Stimulated activated CD4-positive, alpha-beta T cell treated with anti-CD3 and anti-CD28 coated beads, Interleukin-12 subunit alpha, Interleukin-12 subunit beta, amount 100 ng/mL, for 4 hours (primary cell): ENCODE data around the gene GIPC2.
"Not testable (repeated sequence)": the region's sequence is repeated elsewhere in the genome, so short reads cannot be mapped to it uniquely, and the experiment has no call there.

Source experiments
- DNase-seq: peaks from one replicate; pipeline ENCODE4 v3.0.0-alpha.2; 2020

GIPC2 gene

DNA sequence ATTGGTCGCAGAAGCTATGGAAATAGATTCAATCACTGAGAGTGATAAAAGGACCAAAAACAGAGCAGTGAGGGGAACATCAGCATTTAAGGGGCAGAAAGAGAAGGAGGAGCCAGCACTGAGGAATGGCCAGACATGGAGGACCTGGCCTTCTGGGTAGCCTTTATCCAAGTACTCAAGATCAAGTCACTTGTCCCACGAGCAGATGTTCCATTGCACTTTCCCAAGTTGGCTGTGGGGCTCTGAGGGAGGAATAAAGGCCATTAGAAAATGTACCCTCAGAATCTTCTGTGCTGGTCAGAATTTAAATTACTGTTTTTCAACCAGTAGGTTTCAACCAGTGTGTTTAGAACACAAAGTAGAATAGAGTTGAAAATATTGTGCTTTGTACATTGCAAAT is 55.3 kb downstream of the GIPC2 start:
- no peak for DNase-seq

DNA sequence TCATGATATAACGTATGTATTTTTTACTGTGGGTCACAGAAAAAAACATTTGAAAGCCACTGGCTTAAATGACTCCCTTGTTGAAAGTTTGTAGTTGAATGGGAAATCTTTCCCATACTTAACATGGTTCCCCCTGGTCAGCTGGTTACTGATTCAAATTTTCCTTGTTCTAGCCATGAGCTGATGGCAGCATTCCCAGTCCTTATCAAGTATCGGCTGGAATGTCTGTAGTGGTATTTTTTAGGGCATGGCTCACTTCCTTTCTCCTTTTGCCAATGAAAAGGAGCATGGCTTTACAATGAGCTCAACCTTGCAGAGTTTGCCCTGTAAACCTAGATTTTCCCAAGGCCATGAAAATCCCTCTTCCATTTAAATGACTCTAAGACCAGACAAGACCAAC is 55.7 kb downstream of the GIPC2 start:
- DNase-seq = no peak

DNA sequence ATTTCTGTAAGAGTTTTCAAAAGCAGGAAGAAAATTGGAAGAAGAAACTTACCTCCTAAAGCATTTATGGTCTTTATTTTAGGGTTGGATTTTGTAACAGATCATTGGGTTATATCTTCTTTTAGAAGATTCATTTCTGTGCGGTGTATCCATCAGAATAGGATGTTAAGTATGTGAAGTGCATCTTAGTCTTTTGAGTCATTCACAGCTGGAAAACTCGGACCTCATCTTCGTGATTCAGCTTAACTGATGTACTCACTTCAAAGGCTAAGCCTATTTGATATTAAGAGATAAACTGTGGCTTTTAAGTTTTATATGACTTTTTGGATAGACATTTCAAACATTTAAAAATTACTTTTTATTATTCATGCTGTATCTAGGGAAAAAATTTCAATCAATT is 56.3 kb downstream of the GIPC2 start:
- no peak for DNase-seq

GRCh38 chr1:78102916-78103315 is 57.1 kb downstream of the GIPC2 start:
- DNase-seq = no peak

- no peak for DNase-seq
Measured at GRCh38 chr1:78104322-78104721, 58.6 kb downstream of the GIPC2 start.

- not testable (repeated sequence) for DNase-seq
Measured at GRCh38 chr1:78109659-78110058, 63.9 kb downstream of the GIPC2 start.

- DNase-seq = no peak
Measured at GRCh38 chr1:78113156-78113916, 67.6 kb downstream of the GIPC2 start.

- DNase-seq = peak; percentile 30
Measured at GRCh38 chr1:78114034-78114956, 68.5 kb downstream of the GIPC2 start.

- not testable (repeated sequence) for DNase-seq
Measured at GRCh38 chr1:78120485-78120884, 74.7 kb downstream of the GIPC2 start.

GRCh38 chr1:78121710-78122109 is 75.9 kb downstream of the GIPC2 start:
- no peak for DNase-seq

- no peak for DNase-seq
Measured at GRCh38 chr1:78122389-78122788, 76.6 kb downstream of the GIPC2 start.

GRCh38 chr1:78126506-78126905 is 80.7 kb downstream of the GIPC2 start:
- DNase-seq = no peak

DNA sequence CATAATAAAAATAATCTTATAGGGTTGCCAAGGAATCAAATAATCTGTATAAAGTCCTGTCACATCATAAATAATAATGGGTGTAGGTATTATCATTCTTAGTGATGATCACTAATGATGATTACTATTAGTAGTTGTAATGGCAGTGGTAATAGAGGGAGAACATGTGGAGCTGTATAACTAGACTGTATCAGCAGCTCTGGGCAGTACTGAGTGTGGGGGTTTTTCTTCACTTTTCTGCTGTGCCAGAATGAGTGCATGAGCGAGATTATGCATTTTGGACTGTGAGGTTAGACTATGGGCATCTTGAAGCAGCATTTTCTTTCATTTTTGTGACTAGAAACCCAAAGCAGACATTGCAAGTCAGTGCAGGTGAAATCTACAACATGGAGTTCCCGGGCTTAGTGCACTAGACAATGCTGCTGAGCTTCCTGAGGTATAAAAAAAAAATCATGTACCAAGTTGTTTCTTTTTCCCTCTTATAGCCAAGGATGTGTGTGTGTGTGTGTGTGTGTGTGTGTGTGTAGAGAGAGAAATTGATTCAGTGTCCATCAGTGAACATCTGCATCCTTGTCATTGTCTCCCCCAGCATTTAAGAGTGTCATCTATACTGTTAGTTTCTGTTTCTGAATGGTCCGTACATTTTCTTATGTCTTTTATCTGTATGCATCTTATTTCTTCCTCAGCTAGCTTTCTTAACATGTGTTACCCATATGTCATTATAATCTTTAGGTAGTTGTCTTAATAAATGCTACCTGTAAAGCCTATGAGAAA is 86.6 kb downstream of the GIPC2 start:
- DNase-seq = no peak

DNA sequence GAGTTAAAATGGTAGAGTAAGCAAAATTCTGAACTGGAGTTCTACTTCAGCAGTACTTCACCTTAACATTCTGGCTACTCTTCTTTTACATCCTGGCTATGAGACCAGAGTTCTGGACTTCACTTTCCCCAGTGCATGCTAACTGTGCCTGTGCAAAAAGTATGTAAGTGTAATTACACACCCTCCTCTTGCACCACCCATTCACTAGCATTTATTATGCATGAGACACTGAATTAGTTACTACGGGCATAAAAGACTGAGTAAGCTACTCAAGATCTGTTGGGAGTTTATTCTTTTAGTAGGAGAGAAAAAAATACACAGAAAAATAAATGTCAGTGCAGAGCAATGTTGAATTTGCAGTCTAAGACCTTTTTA is 87.2 kb downstream of the GIPC2 start:
- DNase-seq = no peak

DNA sequence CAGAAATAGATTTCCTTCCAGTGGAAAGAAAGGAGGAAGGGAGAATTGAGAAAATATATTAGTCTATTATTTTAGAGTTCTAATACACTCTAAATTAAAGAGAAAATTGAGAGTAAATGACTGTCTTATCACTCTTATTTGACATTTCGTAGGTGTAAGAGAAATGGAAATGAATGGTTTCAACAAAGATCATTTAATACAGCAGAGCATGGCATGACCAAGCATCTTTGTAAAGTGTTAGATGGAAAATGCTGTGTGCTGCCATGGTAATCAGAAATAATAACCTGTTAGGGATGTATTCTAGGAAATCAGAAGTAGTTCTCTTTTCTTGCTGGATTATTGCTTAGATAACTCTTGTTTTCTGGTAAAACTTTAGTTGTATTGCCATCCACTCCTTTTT is 90.9 kb downstream of the GIPC2 start:
- DNase-seq = no peak

DNA sequence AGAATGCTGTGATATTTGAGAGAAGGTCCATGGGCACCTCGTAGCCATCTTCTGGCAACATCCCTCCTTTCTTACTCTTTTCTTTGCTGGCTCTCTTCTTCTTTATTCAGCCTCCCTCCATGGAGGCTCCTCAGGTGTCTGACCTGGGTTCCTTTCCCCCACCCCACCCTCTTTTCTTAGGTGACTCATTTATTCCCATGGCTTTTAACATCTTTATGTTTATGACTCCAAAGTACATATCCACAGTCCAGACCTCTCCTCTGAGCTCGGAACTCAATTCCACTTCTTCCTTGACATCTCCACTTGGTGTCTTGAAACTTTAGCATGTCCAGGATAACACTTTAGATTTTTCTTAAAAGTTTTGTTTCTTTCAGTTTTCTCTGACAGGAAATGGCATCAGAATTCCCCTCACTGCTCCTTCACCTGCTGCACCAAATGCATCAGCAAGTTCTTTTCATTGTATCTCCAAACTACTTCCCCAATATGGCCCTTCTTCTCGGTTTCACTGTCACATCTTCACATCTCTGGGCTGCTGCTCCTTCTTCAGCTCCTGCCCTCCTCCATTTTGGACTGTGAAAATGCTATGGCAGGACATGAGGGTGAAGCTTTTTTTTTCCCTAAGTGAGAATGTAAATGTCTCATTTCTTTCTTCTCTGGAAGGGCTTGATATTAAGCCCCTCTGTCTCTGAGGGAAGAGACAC is 95.9 kb downstream of the GIPC2 start:
- no peak for DNase-seq

DNA sequence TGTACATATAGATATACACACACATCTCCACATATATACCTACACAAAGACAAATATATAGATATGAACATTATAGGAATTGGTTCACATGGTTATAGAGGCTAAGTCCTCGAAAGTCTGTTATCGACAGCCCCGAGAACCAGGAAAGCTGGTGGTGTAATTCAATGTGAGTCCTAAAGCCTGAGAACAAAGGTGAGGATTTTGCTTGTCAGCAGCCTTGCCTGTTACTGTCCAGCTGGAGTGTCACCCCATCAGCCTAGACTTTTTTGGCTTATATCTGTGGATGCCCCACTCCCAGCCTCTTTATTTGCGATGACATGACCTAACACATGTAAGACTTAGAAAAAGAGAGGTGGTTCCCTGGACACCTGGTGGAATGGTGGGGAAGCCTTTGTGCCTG is 97.0 kb downstream of the GIPC2 start:
- DNase-seq = no peak

DNA sequence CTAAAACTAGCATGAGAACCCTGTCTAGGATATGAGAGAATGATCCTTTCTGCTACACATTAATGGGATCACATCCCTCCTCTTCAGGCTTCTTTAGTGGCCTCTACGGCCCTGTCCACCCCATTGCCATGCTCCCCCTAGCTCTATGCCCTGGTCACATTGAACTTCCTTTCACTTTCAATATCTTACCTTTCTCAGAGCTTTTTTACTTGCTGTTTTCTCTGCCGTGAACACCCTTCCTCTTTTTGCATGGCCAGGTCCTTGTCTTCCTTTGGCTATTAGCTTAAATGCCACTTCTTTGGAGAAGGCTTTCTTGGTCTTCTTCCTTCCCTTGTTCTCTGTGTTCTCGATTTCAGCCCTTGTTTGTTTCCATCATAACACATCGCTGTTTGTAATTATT is 97.4 kb downstream of the GIPC2 start:
- DNase-seq = no peak

GRCh38 chr1:78143673-78144072 is 97.9 kb downstream of the GIPC2 start:
- no peak for DNase-seq

DNA sequence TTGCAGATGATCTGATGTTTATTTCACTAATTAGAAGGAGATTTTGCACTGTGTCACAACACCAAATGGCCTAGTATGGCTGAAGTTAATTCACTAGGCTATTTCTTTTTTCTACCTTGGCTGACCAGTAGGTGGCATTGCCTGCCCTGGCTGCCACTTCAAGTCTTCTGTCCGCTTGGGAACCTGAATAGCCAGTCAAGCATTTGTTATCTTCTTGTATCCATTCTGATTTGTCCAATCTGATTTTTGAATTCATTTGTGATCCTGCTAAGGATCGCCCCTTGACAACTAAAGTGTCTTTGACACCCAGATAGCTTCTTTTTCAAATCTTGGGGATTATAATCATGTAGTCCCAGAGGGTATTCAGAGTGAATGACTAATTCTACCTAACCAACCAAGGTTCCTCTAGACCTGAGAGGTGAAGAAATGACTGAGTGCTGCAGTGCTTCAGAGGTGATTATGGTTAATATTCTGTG is 99.4 kb downstream of the GIPC2 start:
- DNase-seq = peak; percentile 10

GRCh38 chr1:78146205-78146771 is 100.5 kb downstream of the GIPC2 start:
- DNase-seq = no peak

DNA sequence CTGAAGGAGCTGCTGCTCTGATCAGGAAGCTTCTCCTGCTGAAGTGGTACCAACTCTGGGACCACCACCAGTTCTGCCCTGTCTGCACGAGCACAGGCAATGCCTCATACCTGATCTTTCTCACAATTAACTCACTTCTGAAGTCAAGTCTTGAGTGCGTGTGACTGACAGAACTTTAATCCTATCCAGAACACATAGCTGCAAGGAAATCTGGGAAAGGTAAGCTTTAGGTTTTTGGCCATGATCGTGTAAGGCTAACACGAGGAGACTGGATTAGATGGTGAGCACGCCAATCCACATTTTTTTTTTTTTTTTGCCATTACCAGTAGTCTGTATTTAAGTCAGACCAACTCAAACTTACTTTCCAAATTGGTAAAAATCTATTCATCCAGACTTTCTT is 101.3 kb downstream of the GIPC2 start:
- no peak for DNase-seq
